WTC11 (cell line): ENCODE data around the gene DIAPH1. TPM values are rescaled to one million over a fixed set of nuclear protein-coding genes. Genes with fewer than 3 reads are reported as not detected.

Experiments
- ATAC-seq: fragments of 200-7000 bp; cut with Tn5 transposase; 2 replicates; pipeline ENCODE4 v1.10.0; 2021; ENCODE audit warnings: mild to moderate bottlenecking, moderate library complexity
- CTCF ChIA-PET: fragments of 300-600 bp; sonication (Branson Sonifier 250); formaldehyde crosslinking; loops from one replicate; lab custom pipeline; 2021; ENCODE audit warnings: antibody characterized with exemption; lab: Charles Lee
- POLR2A ChIA-PET: fragments of 350-600 bp; sonication (Branson Sonifier 250); formaldehyde crosslinking; loops from one replicate; lab custom pipeline; 2021; ENCODE audit warnings: antibody characterized with exemption; lab: Charles Lee
- DNase-seq: peaks from one replicate; pipeline ENCODE4 v3.0.0; 2021; ENCODE audit warnings: low spot score
- H3K27ac Mint-ChIP-seq: 2 replicates; pipeline ENCODE4 v1.8.0; 2021; ENCODE audit warnings: mixed read lengths
- H3K27me3 Mint-ChIP-seq: 2 replicates; pipeline ENCODE4 v1.8.0; 2021; ENCODE audit warnings: low read depth, mild to moderate bottlenecking, moderate library complexity, mixed read lengths
- H3K36me3 Mint-ChIP-seq: 2 replicates; pipeline ENCODE4 v1.8.0; 2021; ENCODE audit warnings: mixed read lengths
- H3K4me1 Mint-ChIP-seq: 2 replicates; pipeline ENCODE4 v1.8.0; 2022; ENCODE audit warnings: mixed read lengths
- H3K4me3 Mint-ChIP-seq: 2 replicates; pipeline ENCODE4 v1.8.0; 2021; ENCODE audit warnings: mild to moderate bottlenecking, moderate library complexity, mixed read lengths
- H3K9me3 Mint-ChIP-seq: 2 replicates; pipeline ENCODE4 v1.8.0; 2021; ENCODE audit warnings: mixed read lengths
- CBFB ChIP-seq: sonication (generic); formaldehyde crosslinking; IDR thresholded peaks from 2 replicates; pipeline ENCODE4 v1.8.1; 2022; ENCODE audit warnings: mild to moderate bottlenecking, low read depth, missing genetic modification reagents
- CREB1 ChIP-seq: sonication (generic); formaldehyde crosslinking; IDR thresholded peaks from 2 replicates; pipeline ENCODE4 v1.8.0; 2023; ENCODE audit warnings: mild to moderate bottlenecking, missing genetic modification reagents
- FOXJ3 ChIP-seq: sonication (generic); formaldehyde crosslinking; IDR thresholded peaks from 2 replicates; pipeline ENCODE4 v1.9.0; 2021; ENCODE audit warnings: missing genetic modification reagents, mild to moderate bottlenecking, borderline replicate concordance
- HMGA2 ChIP-seq: fragments of 250-450 bp; sonication (Bioruptor Pico); IDR thresholded peaks from 2 replicates; pipeline ENCODE4 v1.4.0; 2021; ENCODE audit warnings: mild to moderate bottlenecking, moderate library complexity
- IRF2 ChIP-seq: sonication (generic); formaldehyde crosslinking; IDR thresholded peaks from 2 replicates; pipeline ENCODE4 v1.8.0; 2022; ENCODE audit warnings: low read depth, missing genetic modification reagents, borderline replicate concordance
- JAZF1 ChIP-seq: fragments of 250-450 bp; sonication (Bioruptor Pico); IDR thresholded peaks from 2 replicates; pipeline ENCODE4 v1.9.0; 2021; ENCODE audit warnings: moderate library complexity, mild to moderate bottlenecking, inconsistent platforms
- JUN ChIP-seq: sonication (generic); formaldehyde crosslinking; IDR thresholded peaks from 2 replicates; pipeline ENCODE4 v1.8.0; 2023; ENCODE audit warnings: mild to moderate bottlenecking, missing genetic modification reagents
- PRRX2 ChIP-seq: fragments of 250-450 bp; sonication (Bioruptor Pico); IDR thresholded peaks from 2 replicates; pipeline ENCODE4 v1.8.0; 2021; ENCODE audit warnings: mild to moderate bottlenecking
- TEAD4 ChIP-seq: sonication (generic); formaldehyde crosslinking; IDR thresholded peaks from 2 replicates; pipeline ENCODE4 v1.8.0; 2022; ENCODE audit warnings: mild to moderate bottlenecking, missing genetic modification reagents
- total RNA-seq: library from RNA; stranded (reverse); gene quantifications from 3 replicates; pipeline ENCODE4 v1.2.3, GENCODE V29; 2021
- TF ChIP-seq, protein P1 (sequence below): fragments of 250-450 bp; sonication (Bioruptor Pico); IDR thresholded peaks from 2 replicates; pipeline ENCODE4 v1.9.0; 2021; ENCODE audit warnings: mild to moderate bottlenecking
- TF ChIP-seq, protein P2 (sequence below): fragments of 250-450 bp; sonication (Bioruptor Pico); IDR thresholded peaks from 2 replicates; pipeline ENCODE4 v1.9.0; 2021; ENCODE audit warnings: mild to moderate bottlenecking
- TF ChIP-seq, protein P3 (sequence below): fragments of 250-450 bp; sonication (Bioruptor Pico); IDR thresholded peaks from 2 replicates; pipeline ENCODE4 v1.8.0; 2021; ENCODE audit warnings: mild to moderate bottlenecking
- TF ChIP-seq, protein P4 (sequence below): sonication (generic); formaldehyde crosslinking; IDR thresholded peaks from 2 replicates; pipeline ENCODE4 v1.8.1; 2023; ENCODE audit warnings: mild to moderate bottlenecking, missing genetic modification reagents
- TF ChIP-seq, protein P5 (sequence below): sonication (generic); formaldehyde crosslinking; IDR thresholded peaks from 2 replicates; pipeline ENCODE4 v1.8.1; 2023; ENCODE audit warnings: mild to moderate bottlenecking, missing genetic modification reagents
- TF ChIP-seq, protein P6 (sequence below): sonication (generic); formaldehyde crosslinking; IDR thresholded peaks from 2 replicates; pipeline ENCODE4 v1.8.0; 2023; ENCODE audit warnings: missing genetic modification reagents, mild to moderate bottlenecking, borderline replicate concordance
- TF ChIP-seq, protein P7 (sequence below): sonication (generic); formaldehyde crosslinking; IDR thresholded peaks from 2 replicates; pipeline ENCODE4 v1.8.1; 2023; ENCODE audit warnings: mild to moderate bottlenecking, missing genetic modification reagents, moderate library complexity
- TF ChIP-seq, protein P8 (sequence below): sonication (generic); formaldehyde crosslinking; IDR thresholded peaks from 2 replicates; pipeline ENCODE4 v1.8.1; 2023; ENCODE audit warnings: mild to moderate bottlenecking, moderate library complexity, missing genetic modification reagents

The DIAPH1 gene
- total RNA-seq, 1 experiment from 2014 or later: 109 TPM

DNA sequence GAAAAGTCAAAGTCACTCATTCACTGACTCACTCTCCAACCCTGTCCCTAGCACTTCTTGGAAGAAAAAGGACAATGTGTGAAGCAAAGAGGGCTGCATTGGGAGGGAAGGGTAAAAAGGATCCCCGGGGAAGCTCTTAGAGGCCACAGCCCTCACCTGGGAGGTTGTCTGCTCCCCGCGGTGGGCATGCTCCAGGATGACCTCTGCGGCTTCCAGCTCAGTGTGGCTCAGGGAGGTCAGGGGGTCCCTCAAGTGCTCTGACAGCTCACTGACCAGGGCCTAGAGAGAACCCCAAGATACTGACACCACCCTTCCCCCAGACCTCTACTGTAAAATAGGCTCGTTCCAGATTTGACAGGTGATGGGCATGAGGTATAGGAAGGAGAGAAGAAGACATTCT, 28.4 kb upstream of the DIAPH1 start:
- Mint-ChIP-seq H3K4me3 (no peak overlapping the region), H3K9me3 (no peaks in the 10 kb centered on the region), H3K27me3 (no peaks in the 10 kb centered on the region), H3K27ac (no peak overlapping the region), H3K4me1 (peaks cover 16% of the 10 kb centered on the region), H3K36me3 (peaks cover 24% of the 10 kb centered on the region)
- ChIA-PET CTCF (interaction anchor here (1.4 to 2.7 kb wide), 2 partner anchors 10 to 28 kb away, joined by 5 to 11 read pairs; partner anchors contain the start of genes DIAPH1 and RELL2), POLR2A (no interaction called here)
- TF ChIP-seq, protein P1, sequence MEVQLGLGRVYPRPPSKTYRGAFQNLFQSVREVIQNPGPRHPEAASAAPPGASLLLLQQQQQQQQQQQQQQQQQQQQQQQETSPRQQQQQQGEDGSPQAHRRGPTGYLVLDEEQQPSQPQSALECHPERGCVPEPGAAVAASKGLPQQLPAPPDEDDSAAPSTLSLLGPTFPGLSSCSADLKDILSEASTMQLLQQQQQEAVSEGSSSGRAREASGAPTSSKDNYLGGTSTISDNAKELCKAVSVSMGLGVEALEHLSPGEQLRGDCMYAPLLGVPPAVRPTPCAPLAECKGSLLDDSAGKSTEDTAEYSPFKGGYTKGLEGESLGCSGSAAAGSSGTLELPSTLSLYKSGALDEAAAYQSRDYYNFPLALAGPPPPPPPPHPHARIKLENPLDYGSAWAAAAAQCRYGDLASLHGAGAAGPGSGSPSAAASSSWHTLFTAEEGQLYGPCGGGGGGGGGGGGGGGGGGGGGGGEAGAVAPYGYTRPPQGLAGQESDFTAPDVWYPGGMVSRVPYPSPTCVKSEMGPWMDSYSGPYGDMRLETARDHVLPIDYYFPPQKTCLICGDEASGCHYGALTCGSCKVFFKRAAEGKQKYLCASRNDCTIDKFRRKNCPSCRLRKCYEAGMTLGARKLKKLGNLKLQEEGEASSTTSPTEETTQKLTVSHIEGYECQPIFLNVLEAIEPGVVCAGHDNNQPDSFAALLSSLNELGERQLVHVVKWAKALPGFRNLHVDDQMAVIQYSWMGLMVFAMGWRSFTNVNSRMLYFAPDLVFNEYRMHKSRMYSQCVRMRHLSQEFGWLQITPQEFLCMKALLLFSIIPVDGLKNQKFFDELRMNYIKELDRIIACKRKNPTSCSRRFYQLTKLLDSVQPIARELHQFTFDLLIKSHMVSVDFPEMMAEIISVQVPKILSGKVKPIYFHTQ (CRISPR knock-in tag): no peak
- TF ChIP-seq, protein P2, sequence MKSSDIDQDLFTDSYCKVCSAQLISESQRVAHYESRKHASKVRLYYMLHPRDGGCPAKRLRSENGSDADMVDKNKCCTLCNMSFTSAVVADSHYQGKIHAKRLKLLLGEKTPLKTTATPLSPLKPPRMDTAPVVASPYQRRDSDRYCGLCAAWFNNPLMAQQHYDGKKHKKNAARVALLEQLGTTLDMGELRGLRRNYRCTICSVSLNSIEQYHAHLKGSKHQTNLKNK (CRISPR knock-in tag): no peak
- TF ChIP-seq PRRX2 (CRISPR knock-in tag) (no peak), FOXJ3 (CRISPR knock-in tag) (no peak), CREB1 (no peak), JAZF1 (no peak), TEAD4 (CRISPR knock-in tag) (no peak), IRF2 (CRISPR knock-in tag) (no peak)
- TF ChIP-seq, protein P3, sequence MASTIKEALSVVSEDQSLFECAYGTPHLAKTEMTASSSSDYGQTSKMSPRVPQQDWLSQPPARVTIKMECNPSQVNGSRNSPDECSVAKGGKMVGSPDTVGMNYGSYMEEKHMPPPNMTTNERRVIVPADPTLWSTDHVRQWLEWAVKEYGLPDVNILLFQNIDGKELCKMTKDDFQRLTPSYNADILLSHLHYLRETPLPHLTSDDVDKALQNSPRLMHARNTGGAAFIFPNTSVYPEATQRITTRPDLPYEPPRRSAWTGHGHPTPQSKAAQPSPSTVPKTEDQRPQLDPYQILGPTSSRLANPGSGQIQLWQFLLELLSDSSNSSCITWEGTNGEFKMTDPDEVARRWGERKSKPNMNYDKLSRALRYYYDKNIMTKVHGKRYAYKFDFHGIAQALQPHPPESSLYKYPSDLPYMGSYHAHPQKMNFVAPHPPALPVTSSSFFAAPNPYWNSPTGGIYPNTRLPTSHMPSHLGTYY (CRISPR knock-in tag): no peak
- TF ChIP-seq, protein P4, sequence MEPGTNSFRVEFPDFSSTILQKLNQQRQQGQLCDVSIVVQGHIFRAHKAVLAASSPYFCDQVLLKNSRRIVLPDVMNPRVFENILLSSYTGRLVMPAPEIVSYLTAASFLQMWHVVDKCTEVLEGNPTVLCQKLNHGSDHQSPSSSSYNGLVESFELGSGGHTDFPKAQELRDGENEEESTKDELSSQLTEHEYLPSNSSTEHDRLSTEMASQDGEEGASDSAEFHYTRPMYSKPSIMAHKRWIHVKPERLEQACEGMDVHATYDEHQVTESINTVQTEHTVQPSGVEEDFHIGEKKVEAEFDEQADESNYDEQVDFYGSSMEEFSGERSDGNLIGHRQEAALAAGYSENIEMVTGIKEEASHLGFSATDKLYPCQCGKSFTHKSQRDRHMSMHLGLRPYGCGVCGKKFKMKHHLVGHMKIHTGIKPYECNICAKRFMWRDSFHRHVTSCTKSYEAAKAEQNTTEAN (CRISPR knock-in tag): no peak
- TF ChIP-seq, protein P5, sequence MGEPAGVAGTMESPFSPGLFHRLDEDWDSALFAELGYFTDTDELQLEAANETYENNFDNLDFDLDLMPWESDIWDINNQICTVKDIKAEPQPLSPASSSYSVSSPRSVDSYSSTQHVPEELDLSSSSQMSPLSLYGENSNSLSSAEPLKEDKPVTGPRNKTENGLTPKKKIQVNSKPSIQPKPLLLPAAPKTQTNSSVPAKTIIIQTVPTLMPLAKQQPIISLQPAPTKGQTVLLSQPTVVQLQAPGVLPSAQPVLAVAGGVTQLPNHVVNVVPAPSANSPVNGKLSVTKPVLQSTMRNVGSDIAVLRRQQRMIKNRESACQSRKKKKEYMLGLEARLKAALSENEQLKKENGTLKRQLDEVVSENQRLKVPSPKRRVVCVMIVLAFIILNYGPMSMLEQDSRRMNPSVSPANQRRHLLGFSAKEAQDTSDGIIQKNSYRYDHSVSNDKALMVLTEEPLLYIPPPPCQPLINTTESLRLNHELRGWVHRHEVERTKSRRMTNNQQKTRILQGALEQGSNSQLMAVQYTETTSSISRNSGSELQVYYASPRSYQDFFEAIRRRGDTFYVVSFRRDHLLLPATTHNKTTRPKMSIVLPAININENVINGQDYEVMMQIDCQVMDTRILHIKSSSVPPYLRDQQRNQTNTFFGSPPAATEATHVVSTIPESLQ (CRISPR knock-in tag): no peak
- TF ChIP-seq, protein P6, sequence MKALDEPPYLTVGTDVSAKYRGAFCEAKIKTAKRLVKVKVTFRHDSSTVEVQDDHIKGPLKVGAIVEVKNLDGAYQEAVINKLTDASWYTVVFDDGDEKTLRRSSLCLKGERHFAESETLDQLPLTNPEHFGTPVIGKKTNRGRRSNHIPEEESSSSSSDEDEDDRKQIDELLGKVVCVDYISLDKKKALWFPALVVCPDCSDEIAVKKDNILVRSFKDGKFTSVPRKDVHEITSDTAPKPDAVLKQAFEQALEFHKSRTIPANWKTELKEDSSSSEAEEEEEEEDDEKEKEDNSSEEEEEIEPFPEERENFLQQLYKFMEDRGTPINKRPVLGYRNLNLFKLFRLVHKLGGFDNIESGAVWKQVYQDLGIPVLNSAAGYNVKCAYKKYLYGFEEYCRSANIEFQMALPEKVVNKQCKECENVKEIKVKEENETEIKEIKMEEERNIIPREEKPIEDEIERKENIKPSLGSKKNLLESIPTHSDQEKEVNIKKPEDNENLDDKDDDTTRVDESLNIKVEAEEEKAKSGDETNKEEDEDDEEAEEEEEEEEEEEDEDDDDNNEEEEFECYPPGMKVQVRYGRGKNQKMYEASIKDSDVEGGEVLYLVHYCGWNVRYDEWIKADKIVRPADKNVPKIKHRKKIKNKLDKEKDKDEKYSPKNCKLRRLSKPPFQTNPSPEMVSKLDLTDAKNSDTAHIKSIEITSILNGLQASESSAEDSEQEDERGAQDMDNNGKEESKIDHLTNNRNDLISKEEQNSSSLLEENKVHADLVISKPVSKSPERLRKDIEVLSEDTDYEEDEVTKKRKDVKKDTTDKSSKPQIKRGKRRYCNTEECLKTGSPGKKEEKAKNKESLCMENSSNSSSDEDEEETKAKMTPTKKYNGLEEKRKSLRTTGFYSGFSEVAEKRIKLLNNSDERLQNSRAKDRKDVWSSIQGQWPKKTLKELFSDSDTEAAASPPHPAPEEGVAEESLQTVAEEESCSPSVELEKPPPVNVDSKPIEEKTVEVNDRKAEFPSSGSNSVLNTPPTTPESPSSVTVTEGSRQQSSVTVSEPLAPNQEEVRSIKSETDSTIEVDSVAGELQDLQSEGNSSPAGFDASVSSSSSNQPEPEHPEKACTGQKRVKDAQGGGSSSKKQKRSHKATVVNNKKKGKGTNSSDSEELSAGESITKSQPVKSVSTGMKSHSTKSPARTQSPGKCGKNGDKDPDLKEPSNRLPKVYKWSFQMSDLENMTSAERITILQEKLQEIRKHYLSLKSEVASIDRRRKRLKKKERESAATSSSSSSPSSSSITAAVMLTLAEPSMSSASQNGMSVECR (CRISPR knock-in tag): no peak
- no peak for DNase-seq
- no peak for ATAC-seq

DNA sequence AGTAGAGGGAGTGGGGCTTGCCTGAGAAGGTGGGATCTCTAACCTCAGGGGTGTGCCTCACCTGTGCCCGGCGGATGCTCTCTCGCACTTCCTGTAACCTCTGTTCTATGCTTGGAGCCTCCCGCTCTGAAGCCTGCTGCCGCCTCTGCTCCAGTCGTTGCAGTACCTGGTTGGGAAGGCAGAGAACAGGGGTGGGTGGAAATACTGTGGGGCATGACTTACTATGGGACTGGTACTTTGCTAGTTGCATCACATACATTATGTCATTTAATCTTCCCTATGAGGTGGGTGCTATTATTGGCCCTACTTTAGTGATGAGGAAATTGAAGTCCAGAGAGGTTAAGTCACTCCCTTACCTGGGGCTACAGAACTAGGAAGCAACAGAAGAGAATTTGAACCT, 27.2 kb upstream of the DIAPH1 start:
- H3K4me1 Mint-ChIP-seq: peaks cover 14% of the 10 kb centered on the region
- ChIA-PET POLR2A (no interaction called here), CTCF (interaction anchor here (0.6 to 1.4 kb wide), 2 partner anchors 8 to 51 kb away, joined by 3 to 5 read pairs; partner anchors contain the start of gene RELL2)
- DNase-seq (no peak), ATAC-seq (no peak)
- no peaks in the 10 kb centered on the region for H3K9me3 Mint-ChIP-seq
- peaks cover 29% of the 10 kb centered on the region for H3K36me3 Mint-ChIP-seq
- no peak overlapping the region for H3K4me3 Mint-ChIP-seq
- H3K27me3 Mint-ChIP-seq: no peaks in the 10 kb centered on the region
- H3K27ac Mint-ChIP-seq: no peak overlapping the region
- TF ChIP-seq HMGA2 (CRISPR knock-in tag) (no peak), JUN (CRISPR knock-in tag) (no peak), CBFB (CRISPR knock-in tag) (no peak)
- TF ChIP-seq, protein P7, sequence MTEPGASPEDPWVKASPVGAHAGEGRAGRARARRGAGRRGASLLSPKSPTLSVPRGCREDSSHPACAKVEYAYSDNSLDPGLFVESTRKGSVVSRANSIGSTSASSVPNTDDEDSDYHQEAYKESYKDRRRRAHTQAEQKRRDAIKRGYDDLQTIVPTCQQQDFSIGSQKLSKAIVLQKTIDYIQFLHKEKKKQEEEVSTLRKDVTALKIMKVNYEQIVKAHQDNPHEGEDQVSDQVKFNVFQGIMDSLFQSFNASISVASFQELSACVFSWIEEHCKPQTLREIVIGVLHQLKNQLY (CRISPR knock-in tag): no peak
- TF ChIP-seq, protein P8, sequence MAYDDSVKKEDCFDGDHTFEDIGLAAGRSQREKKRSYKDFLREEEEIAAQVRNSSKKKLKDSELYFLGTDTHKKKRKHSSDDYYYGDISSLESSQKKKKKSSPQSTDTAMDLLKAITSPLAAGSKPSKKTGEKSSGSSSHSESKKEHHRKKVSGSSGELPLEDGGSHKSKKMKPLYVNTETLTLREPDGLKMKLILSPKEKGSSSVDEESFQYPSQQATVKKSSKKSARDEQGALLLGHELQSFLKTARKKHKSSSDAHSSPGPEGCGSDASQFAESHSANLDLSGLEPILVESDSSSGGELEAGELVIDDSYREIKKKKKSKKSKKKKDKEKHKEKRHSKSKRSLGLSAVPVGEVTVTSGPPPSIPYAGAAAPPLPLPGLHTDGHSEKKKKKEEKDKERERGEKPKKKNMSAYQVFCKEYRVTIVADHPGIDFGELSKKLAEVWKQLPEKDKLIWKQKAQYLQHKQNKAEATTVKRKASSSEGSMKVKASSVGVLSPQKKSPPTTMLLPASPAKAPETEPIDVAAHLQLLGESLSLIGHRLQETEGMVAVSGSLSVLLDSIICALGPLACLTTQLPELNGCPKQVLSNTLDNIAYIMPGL (CRISPR knock-in tag): no peak
